Coronary artery (tissue), 2 donors: ENCODE data around the gene PCDHGC3.

Source experiments
- DNase-seq: peaks from one replicate; pipeline ENCODE4 v3.0.0-alpha.2; 2017; ENCODE audit warnings: low spot score
- H3K27ac ChIP-seq, 2 donors: fragments of 200-600 bp; sonication (generic); one replicate each; pipeline ENCODE4 v1.5.1; 2016 to 2019
- H3K4me3 ChIP-seq: fragments of 200-600 bp; sonication (generic); 2 replicates; pipeline ENCODE4 v1.5.1; 2016; ENCODE audit warnings: mild to moderate bottlenecking, moderate library complexity
- TF ChIP-seq, protein P1 (sequence below): fragments of 200-600 bp; sonication (generic); IDR thresholded peaks from one replicate; pipeline ENCODE4 v1.5.1; 2019; ENCODE audit warnings: antibody characterized with exemption

PCDHGC3 gene

DNA sequence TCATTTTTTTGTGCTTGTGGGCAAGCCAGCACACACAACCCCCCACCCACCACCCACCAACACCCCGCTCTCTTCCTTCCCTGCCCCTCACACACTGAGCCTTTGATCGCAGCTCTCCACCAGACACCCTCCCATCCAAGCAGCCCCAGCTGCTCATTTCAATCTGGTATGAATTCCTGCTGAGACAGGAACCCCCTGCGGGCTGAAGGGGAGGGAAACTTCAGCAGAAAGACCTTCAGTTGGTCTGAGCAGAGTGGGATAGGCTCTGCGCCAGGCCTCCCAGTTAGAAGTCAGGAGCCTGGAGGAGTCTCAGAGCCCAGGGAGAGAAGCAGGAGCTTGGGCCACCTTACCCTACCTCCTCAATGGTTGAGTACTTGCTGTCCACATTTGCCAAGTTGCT, 20.3 kb downstream of the PCDHGC3 start:
- TF ChIP-seq, protein P1, sequence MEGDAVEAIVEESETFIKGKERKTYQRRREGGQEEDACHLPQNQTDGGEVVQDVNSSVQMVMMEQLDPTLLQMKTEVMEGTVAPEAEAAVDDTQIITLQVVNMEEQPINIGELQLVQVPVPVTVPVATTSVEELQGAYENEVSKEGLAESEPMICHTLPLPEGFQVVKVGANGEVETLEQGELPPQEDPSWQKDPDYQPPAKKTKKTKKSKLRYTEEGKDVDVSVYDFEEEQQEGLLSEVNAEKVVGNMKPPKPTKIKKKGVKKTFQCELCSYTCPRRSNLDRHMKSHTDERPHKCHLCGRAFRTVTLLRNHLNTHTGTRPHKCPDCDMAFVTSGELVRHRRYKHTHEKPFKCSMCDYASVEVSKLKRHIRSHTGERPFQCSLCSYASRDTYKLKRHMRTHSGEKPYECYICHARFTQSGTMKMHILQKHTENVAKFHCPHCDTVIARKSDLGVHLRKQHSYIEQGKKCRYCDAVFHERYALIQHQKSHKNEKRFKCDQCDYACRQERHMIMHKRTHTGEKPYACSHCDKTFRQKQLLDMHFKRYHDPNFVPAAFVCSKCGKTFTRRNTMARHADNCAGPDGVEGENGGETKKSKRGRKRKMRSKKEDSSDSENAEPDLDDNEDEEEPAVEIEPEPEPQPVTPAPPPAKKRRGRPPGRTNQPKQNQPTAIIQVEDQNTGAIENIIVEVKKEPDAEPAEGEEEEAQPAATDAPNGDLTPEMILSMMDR: no peak
- no peak for DNase-seq
- no peak overlapping the region for H3K4me3 ChIP-seq
- no peak overlapping the region for H3K27ac ChIP-seq

DNA sequence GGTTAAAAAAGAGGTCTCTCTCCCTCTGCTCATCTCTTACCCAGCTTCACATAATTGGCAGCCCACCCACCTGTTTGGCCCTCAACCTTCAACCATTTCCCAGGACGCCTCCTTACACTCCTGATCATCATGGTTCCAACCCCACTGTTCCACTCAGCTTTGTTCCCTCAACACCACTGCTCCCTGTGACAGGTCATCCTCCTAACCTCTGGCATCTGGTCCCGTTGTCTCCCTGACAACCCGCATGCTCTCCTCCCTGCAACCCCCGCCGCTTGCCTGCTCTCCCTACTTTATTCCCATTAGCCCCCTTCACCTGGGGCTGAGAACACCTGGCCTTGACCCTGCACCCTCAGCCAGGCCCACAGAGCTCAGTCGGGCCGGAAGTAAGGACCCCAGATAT, 26.0 kb downstream of the PCDHGC3 start:
- H3K27ac ChIP-seq: no peak overlapping the region

DNA sequence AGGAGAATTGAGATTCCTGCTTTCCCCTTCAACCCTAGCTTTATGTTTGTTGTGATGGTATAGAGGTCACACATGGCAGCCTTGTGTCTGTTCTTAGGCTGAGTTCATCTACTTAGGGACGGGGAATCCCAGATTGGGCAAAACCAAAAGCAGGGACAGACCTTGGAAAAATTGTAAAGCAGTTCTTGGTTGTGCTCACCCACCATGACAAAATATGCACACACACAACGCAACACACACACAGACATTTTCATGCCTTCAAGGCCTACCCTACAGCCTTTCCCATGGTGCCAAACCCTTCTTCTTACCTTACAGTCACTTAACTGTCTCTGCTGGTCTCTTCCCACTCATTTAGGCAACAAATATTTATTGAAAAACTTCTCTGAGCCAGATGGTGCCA, 27.9 kb downstream of the PCDHGC3 start:
- TF ChIP-seq, protein P1: no peak
- H3K27ac ChIP-seq: no peak overlapping the region
- DNase-seq: no peak
- no peak overlapping the region for H3K4me3 ChIP-seq

More for the DNA sequence above, 26.0 kb downstream of the PCDHGC3 start:
- TF ChIP-seq, protein P1: no peak
- no peak for DNase-seq
- H3K4me3 ChIP-seq: no peak overlapping the region

DNA sequence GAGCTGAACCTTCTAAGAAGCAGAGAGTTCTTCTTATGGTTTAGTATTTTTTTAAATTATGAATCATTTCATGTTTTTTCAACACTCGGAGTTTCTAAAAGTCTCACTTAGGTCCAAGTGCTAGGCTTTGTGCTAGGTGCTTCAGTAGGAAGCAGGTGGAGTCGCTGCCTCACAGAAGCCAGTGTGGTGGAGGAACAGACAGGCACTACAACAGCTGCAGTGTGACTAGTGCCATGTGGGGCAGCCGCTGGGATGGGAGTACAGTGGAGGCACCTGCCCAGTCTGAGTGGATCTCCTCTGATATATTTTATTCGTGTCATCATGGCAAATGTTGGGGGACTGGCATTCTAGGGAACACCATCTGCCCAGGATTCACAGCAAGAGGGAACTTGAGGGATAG, 28.4 kb downstream of the PCDHGC3 start:
- no peak overlapping the region for H3K27ac ChIP-seq
- no peak for DNase-seq
- TF ChIP-seq, protein P1: no peak
- no peak overlapping the region for H3K4me3 ChIP-seq

DNA sequence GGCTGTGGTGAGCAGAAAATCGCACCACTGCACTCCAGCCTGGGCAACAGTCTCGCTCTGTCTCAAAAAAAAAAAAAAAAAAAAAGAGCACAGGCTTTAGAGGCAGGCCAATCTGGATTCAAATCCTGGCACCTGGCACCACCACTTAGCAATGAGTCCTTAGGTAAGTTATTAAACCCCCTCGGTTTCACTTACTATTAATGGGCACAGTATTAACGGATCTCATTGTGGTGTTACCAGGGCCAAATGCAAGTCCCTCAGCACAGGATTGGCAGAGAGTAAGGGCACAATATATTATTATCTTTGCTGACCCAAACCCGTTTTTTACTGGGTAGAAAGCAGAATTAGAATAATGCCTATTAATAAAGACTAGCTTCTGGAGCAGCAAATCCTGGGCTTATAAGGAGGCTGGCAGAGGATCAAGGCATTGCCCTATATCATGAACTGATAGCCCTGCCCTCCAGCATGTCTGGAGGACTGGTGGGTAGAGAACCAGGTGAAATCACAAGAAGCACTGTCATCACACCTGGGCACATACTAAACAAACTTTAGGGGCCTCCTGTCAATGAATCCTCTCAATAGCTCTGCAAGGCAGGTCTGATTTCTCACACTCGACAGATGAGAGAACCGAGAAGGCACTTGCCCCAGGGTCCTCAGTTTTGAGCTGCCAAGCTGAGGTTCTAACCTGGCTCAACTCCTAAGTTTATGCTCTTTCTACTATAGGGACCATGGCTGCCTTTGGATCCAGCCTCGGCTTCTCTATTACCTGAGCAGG, 30.8 kb downstream of the PCDHGC3 start:
- Histone ChIP-seq H3K27ac (peak overlapping the region; percentile 90 to 98), H3K4me3 (no peak overlapping the region)
- TF ChIP-seq, protein P1: no peak
- no peak for DNase-seq

DNA sequence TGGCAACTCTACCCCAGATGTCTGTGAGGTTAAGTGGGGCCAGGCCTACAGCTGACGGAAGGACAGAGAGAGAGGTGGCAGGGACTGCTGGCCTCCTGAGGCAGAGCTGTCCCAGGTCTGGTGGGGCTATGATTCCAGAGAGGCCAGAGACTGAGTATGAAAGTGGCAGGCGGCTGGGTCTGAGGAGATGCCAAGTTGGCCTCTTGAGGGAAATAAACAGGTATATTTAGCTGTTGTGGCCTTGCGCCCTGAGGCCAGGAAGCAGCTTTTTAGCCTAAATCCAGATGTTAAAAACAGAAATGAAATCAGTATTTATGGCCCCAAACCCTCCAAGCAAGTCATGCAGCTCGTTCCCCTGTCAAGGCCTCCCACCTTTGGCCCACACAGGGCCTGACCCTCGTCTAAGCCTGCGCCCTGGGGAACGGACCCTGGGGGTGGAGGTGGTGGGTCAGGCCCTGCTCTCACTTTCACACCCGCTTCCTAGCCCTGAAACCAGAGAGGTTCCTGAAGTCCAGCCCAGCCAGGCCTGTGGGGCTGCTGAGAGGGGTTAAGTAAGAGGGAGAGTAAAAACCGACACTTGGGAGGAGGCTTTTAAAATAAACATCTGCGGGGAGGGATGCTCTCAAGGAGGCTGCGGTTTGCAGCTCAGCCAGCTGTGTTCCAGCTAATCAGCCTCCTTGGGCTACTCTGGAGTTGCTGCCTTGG, 31.8 kb downstream of the PCDHGC3 start:
- H3K27ac ChIP-seq: peak overlapping the region; percentile 90 to 98
- no peak for DNase-seq

More for the DNA sequence above, 31.8 kb downstream of the PCDHGC3 start:
- peak overlapping the region; percentile 71 for H3K4me3 ChIP-seq
- TF ChIP-seq, protein P1: no peak
